A673 (cell line): ENCODE results near the gene SIK2. TPM values are rescaled to one million over a fixed set of nuclear protein-coding genes. Genes with fewer than 3 reads are reported as not detected.

Experiments
- BruUV-seq: library from RNA; stranded (reverse); fragments of 400-500 nt; replicated peaks from 2 replicates; lab custom pipeline; 2021; lab: Mats Ljungman, UMichigan
- CTCF ChIA-PET: fragments of 300-600 bp; sonication (Branson Sonifier 250); formaldehyde crosslinking; loops from one replicate; lab custom pipeline; 2022; ENCODE audit warnings: antibody characterized with exemption; lab: Charles Lee
- POLR2A ChIA-PET: fragments of 300-600 bp; sonication (Branson Sonifier 250); formaldehyde crosslinking; loops from one replicate; lab custom pipeline; 2022; ENCODE audit warnings: antibody characterized with exemption; ENCODE audit not compliant: low non-redundant PET; lab: Charles Lee
- DNase-seq: peaks from one replicate; pipeline ENCODE4 v3.0.0-alpha.2; 2015; ENCODE audit warnings: low spot score
- H3K27ac ChIP-seq: fragments of 200-600 bp; sonication (generic); 2 replicates; pipeline ENCODE4 v1.5.1; 2016; ENCODE audit warnings: mixed run types, low read depth, mild to moderate bottlenecking, mixed read lengths, antibody characterized with exemption, low read length; ENCODE audit not compliant: poor library complexity, severe bottlenecking
- H3K27me3 ChIP-seq: fragments of 200-600 bp; sonication (generic); replicated peaks from 2 replicates; pipeline ENCODE4 v1.6.1; 2017; ENCODE audit warnings: mixed run types, low read depth, mild to moderate bottlenecking, mixed read lengths, antibody characterized with exemption, low read length; ENCODE audit not compliant: insufficient read depth, poor library complexity
- H3K36me3 ChIP-seq: fragments of 200-600 bp; sonication (generic); 2 replicates; pipeline ENCODE4 v1.6.1; 2016; ENCODE audit warnings: mixed run types, mild to moderate bottlenecking, mixed read lengths, antibody characterized with exemption, low read length; ENCODE audit not compliant: insufficient read depth, poor library complexity, severe bottlenecking
- H3K4me1 ChIP-seq: fragments of 200-600 bp; sonication (generic); 2 replicates; pipeline ENCODE4 v1.6.1; 2017; ENCODE audit warnings: mixed run types, mild to moderate bottlenecking, mixed read lengths, antibody characterized with exemption, low read length; ENCODE audit not compliant: insufficient read depth, poor library complexity, severe bottlenecking
- H3K4me3 ChIP-seq: fragments of 200-600 bp; sonication (generic); 2 replicates; pipeline ENCODE4 v1.5.1; 2016; ENCODE audit warnings: low read depth, mixed run types, mild to moderate bottlenecking, mixed read lengths, low read length; ENCODE audit not compliant: poor library complexity, severe bottlenecking
- H3K9me3 ChIP-seq: fragments of 200-600 bp; sonication (generic); 2 replicates; pipeline ENCODE4 v1.6.1; 2016; ENCODE audit warnings: mixed run types, low read depth, mild to moderate bottlenecking, mixed read lengths, antibody characterized with exemption, low read length; ENCODE audit not compliant: poor library complexity, severe bottlenecking
- CTCF ChIP-seq: fragments of 300-800, 200-600 bp; sonication (generic); conservative IDR thresholded peaks from 2 replicates; pipeline ENCODE4 v1.5.1; 2017; ENCODE audit warnings: low read depth, mild to moderate bottlenecking, antibody characterized with exemption, low read length, moderate library complexity, mixed read lengths
- EZH2 ChIP-seq: fragments of 200-600 bp; sonication (generic); IDR thresholded peaks from 2 replicates; pipeline ENCODE4 v1.6.1; 2017; ENCODE audit warnings: borderline replicate concordance, low read depth, mild to moderate bottlenecking, mixed read lengths, antibody characterized with exemption, low read length; ENCODE audit not compliant: poor library complexity, severe bottlenecking
- intact Hi-C: fragments of 100-400 bp; cut with micrococcal nuclease; formaldehyde crosslinking; loops from one replicate; pipeline ENCODE4 v1.10.0; 2022; ENCODE audit not compliant: unreplicated experiment
- total RNA-seq: library from RNA; stranded (reverse); gene quantifications from 2 replicates; pipeline ENCODE4 v1.2.3, GENCODE V29; 2021

SIK2 gene
- total RNA-seq, 1 experiment from 2014 or later, result 18.7 TPM

GRCh38 chr11:111561306-111561705 is 40.9 kb upstream of the SIK2 start:
- no peaks in the 10 kb centered on the region for H3K36me3 ChIP-seq
- TF ChIP-seq EZH2 (no peak), CTCF (no peak)
- peaks cover 4% of the 10 kb centered on the region for H3K9me3 ChIP-seq
- intact Hi-C loops, result loop anchor here (5.0 kb wide), 1 partner anchor 109 kb away; no protein-coding TSS in a partner anchor
- ChIA-PET POLR2A (interaction anchor here (0.6 kb wide), 1 partner anchor 94 kb away, joined by 9 read pairs; no protein-coding TSS in a partner anchor), CTCF (no interaction called here)
- H3K27ac ChIP-seq, result no peak overlapping the region
- no TSS peak for BruUV-seq
- H3K27me3 ChIP-seq, result no peaks in the 10 kb centered on the region
- H3K4me1 ChIP-seq, result no peaks in the 10 kb centered on the region
- H3K4me3 ChIP-seq, result no peak overlapping the region
- DNase-seq, result no peak

GRCh38 chr11:111561791-111562325 is 40.4 kb upstream of the SIK2 start:
- intact Hi-C loops, result loop anchor here (5.0 kb wide), 1 partner anchor 110 kb away; no protein-coding TSS in a partner anchor
- Histone ChIP-seq H3K4me1 (no peaks in the 10 kb centered on the region), H3K9me3 (no peaks in the 10 kb centered on the region), H3K4me3 (no peak overlapping the region), H3K27me3 (no peaks in the 10 kb centered on the region), H3K36me3 (no peaks in the 10 kb centered on the region), H3K27ac (no peak overlapping the region)
- no TSS peak for BruUV-seq
- DNase-seq, result no peak
- POLR2A ChIA-PET, result interaction anchor here (0.6 kb wide), 1 partner anchor 94 kb away, joined by 9 read pairs; no protein-coding TSS in a partner anchor
- CTCF ChIA-PET, result no interaction called here
- TF ChIP-seq EZH2, result no peak
- TF ChIP-seq CTCF, result no peak

- TF ChIP-seq CTCF, result no peak
- no peak for TF ChIP-seq EZH2
- Histone ChIP-seq H3K27ac (no peak overlapping the region), H3K27me3 (no peaks in the 10 kb centered on the region), H3K36me3 (no peaks in the 10 kb centered on the region), H3K4me1 (no peaks in the 10 kb centered on the region), H3K4me3 (no peak overlapping the region), H3K9me3 (no peaks in the 10 kb centered on the region)
- ChIA-PET CTCF (no interaction called here), POLR2A (no interaction called here)
- intact Hi-C loops, result loop anchor here (5.0 kb wide), 1 partner anchor 111 kb away; no protein-coding TSS in a partner anchor
- BruUV-seq, result no TSS peak
- DNase-seq, result no peak
Measured at GRCh38 chr11:111562692-111563389, 39.4 kb upstream of the SIK2 start.
